Uterus (tissue), 4 donors: Measurements from ENCODE around the gene TXN2. TPM values are rescaled to one million over a fixed set of nuclear protein-coding genes. Genes with fewer than 3 reads are reported as not detected.
"Not testable (repeated sequence)": the region's sequence is repeated elsewhere in the genome, so short reads cannot be mapped to it uniquely, and the experiment has no call there.

ENCODE experiments used
- DNase-seq, 2 donors: peaks; one replicate each; pipeline ENCODE4 v3.0.0-alpha.2; 2019 to 2020
- H3K27ac ChIP-seq, 2 donors: fragments of 200-600 bp; sonication (generic); 1 replicate in 1 of 2; 2 replicates in 1 of 2; pipeline ENCODE4 v1.5.1; 2016 to 2018
- H3K27me3 ChIP-seq, 2 donors: fragments of 200-600 bp; sonication (generic); one replicate each; pipeline ENCODE4 v1.5.1; 2018 to 2019; ENCODE audit warnings: control low read depth in 1 of 2
- H3K36me3 ChIP-seq, 2 donors: fragments of 200-600 bp; sonication (generic); one replicate each; pipeline ENCODE4 v1.5.1; 2019; ENCODE audit warnings: control low read depth in 1 of 2
- H3K4me1 ChIP-seq, 2 donors: fragments of 200-600 bp; sonication (generic); one replicate each; pipeline ENCODE4 v1.5.1; 2018 to 2019; ENCODE audit warnings: control low read depth in 1 of 2
- H3K4me3 ChIP-seq, 2 donors: fragments of 200-600 bp; sonication (generic); 1 replicate in 1 of 2; 2 replicates in 1 of 2; pipeline ENCODE4 v1.5.1; 2018 to 2019; ENCODE audit warnings: mild to moderate bottlenecking in 1 of 2
- H3K9me3 ChIP-seq, 2 donors: fragments of 200-600 bp; sonication (generic); one replicate each; pipeline ENCODE4 v1.5.1; 2019; ENCODE audit warnings: control low read depth in 1 of 2
- POLR2A ChIP-seq, 2 donors: fragments of 450-650 bp; IDR thresholded peaks; one replicate each; pipeline ENCODE4 v1.6.1; 2016; ENCODE audit warnings: antibody characterized with exemption in 2 of 2, mild to moderate bottlenecking in 1 of 2, moderate library complexity in 1 of 2
- intact Hi-C: fragments of 100-400 bp; cut with DNase I; formaldehyde crosslinking; loops from one replicate; pipeline ENCODE4 v1.15.1; 2023; ENCODE audit warnings: low total_unique reads
- total RNA-seq, 4 donors: library from RNA; depleted of rRNA in 3 of 4; stranded (reverse); fragments of >200 nt in 3 of 4; gene quantifications; one replicate each; pipeline versions ENCODE4 v1.1.0 to v1.2.4, GENCODE V29; 2014 to 2023
- TF ChIP-seq, protein P1 (sequence below), 4 experiments: fragments of 200-600 bp in 2 of 4; fragments of 450-650 bp in 2 of 4; sonication (generic) in 2 of 4; IDR thresholded peaks; one replicate each; pipeline ENCODE4 v1.5.1; 2016 to 2019; ENCODE audit warnings: antibody characterized with exemption in 4 of 4, mild to moderate bottlenecking in 2 of 4, moderate library complexity in 1 of 4
- donor health status: DM: yes; HTN: yes; CAD: no.

The TXN2 gene
- total RNA-seq, 4 donors from 2014 or later: 14.4 to 56.4 (median 17.8) TPM

DNA sequence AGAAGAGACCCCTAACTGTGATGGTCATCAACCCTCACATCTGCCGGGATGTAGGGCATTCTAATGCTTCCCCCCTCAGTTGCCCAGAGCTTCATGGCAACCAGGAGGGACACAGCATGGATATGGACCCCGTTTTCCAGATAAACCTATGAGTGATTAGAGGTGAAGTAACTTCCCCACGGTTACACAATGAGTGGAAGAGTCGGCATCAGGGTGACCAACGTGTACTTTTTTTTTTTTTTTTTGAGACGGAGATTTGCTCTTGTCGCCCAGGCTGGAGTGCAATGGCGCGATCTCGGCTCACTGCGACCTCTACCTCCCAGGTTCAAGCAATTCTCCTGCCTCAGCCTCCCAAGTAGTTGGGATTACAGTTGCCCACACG is 25.0 kb downstream of the TXN2 start:
- intact Hi-C loops: loop anchor here (10.0 kb wide), 1 partner anchor 72 kb away; the partner anchor contains the start of gene MYH9
- Histone ChIP-seq H3K4me1 (peaks cover 0 to 11% of the 10 kb centered on the region in 2 donors), H3K27ac (peak overlapping the region; percentile 96 to 97), H3K9me3 (no peaks in the 10 kb centered on the region), H3K36me3 (no peaks in the 10 kb centered on the region), H3K4me3 (no peak overlapping the region), H3K27me3 (no peaks in the 10 kb centered on the region)
- TF ChIP-seq, protein P1, sequence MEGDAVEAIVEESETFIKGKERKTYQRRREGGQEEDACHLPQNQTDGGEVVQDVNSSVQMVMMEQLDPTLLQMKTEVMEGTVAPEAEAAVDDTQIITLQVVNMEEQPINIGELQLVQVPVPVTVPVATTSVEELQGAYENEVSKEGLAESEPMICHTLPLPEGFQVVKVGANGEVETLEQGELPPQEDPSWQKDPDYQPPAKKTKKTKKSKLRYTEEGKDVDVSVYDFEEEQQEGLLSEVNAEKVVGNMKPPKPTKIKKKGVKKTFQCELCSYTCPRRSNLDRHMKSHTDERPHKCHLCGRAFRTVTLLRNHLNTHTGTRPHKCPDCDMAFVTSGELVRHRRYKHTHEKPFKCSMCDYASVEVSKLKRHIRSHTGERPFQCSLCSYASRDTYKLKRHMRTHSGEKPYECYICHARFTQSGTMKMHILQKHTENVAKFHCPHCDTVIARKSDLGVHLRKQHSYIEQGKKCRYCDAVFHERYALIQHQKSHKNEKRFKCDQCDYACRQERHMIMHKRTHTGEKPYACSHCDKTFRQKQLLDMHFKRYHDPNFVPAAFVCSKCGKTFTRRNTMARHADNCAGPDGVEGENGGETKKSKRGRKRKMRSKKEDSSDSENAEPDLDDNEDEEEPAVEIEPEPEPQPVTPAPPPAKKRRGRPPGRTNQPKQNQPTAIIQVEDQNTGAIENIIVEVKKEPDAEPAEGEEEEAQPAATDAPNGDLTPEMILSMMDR (IDR thresholded peaks at IDR 0.05): no peak
- no peak for TF ChIP-seq POLR2A (IDR thresholded peaks at IDR 0.05)
- DNase-seq: no peak

DNA sequence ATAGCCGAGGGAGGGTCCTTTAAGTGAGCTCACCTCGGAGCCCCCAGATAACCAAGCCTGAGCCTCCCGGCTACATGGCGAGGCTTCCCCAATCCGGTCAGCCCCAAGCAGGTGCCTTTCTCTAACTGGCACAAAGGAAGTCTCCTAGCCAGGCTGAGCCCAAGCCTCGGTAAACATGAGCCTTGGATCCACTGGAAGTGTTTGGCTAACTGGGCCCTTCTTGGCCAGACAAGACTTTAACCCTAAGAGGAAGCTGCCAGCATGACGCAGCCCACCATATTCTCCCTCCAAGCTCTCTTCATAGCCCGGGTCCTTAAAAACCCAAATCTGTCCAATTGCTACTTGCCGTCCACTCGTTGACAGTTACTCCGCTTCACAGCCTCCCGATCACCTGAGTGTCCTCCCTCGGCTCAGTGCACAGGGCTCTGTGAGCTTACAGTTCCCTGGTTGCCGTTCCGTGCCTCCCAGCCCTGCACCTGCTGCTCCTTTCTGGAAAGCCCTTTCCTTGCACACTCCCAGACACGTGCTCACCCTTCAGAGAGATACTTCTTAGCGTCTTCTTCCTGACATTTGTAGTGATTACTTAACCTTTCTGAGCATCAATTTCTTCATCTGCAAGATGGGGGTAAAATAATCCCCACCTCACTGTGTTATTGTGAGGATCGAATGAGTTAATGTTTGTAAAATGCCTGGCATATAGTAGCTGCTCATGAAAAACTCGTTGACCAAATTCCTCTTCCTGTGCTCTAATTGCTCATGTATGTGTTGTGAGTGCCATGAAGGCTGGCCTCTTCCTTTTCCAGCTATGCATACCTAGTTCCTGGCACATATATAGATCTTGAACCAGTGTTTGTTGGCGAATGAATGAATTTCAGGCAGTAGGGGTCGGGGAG is 25.6 kb downstream of the TXN2 start:
- H3K27ac ChIP-seq: peak overlapping the region; percentile 96 to 97
- H3K4me1 ChIP-seq: peaks cover 0 to 11% of the 10 kb centered on the region in 2 donors
- intact Hi-C loops: loop anchor here (10.0 kb wide), 1 partner anchor 71 kb away; the partner anchor contains the start of gene MYH9
- H3K27me3 ChIP-seq: no peaks in the 10 kb centered on the region
- no peak for TF ChIP-seq POLR2A (IDR thresholded peaks at IDR 0.05)
- TF ChIP-seq, protein P1 (IDR thresholded peaks at IDR 0.05): no peak
- no peaks in the 10 kb centered on the region for H3K9me3 ChIP-seq
- no peaks in the 10 kb centered on the region for H3K36me3 ChIP-seq
- peak overlapping the region; percentile 13 to 50 for H3K4me3 ChIP-seq
- no peak for DNase-seq

DNA sequence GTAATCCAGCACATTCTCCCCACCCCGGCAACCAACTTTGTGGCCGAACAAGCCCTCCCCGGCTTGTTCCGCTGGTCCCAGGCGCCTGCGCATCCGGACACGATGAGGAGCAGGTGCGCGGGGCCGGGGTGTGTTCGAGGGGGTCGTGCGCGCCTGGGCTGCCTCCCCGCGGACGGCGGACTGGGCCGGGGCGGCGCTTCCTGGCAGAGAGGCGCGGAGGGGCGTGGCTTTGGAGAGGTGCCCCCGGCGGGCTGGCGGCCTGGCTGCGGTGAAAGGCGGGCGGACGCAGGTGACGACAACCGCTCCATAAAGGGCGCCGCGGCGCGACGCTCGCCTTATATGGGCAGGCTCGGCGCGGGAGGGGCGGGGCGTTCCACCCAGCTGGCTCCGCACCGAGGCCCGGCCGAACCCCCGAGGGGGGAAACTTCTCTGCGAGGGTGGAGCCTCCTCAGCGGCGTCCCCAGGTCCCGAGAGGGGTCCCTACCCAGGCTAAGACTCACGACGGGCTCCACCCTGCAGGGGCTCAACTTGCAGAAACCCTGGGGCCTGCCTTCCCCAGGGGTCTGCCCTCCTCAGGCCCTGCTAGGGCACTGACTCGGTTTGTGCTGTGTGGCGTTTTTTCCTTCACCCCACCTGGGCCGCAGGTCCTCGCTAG is 26.4 kb downstream of the TXN2 start:
- Histone ChIP-seq H3K27me3 (no peaks in the 10 kb centered on the region), H3K4me1 (peaks cover 0 to 11% of the 10 kb centered on the region in 2 donors), H3K9me3 (no peaks in the 10 kb centered on the region), H3K36me3 (no peaks in the 10 kb centered on the region), H3K4me3 (peak overlapping the region; percentile 45 to 50), H3K27ac (peak overlapping the region; percentile 96 to 97)
- DNase-seq: peak; percentile 94 to 95
- intact Hi-C loops: loop anchor here (10.0 kb wide), 1 partner anchor 70 kb away; the partner anchor contains the start of gene MYH9
- TF ChIP-seq POLR2A (IDR thresholded peaks at IDR 0.05): peak; percentile 93 to 94
- TF ChIP-seq, protein P1 (IDR thresholded peaks at IDR 0.05): peak in 2 of 4 experiments; percentile 5 to 41

DNA sequence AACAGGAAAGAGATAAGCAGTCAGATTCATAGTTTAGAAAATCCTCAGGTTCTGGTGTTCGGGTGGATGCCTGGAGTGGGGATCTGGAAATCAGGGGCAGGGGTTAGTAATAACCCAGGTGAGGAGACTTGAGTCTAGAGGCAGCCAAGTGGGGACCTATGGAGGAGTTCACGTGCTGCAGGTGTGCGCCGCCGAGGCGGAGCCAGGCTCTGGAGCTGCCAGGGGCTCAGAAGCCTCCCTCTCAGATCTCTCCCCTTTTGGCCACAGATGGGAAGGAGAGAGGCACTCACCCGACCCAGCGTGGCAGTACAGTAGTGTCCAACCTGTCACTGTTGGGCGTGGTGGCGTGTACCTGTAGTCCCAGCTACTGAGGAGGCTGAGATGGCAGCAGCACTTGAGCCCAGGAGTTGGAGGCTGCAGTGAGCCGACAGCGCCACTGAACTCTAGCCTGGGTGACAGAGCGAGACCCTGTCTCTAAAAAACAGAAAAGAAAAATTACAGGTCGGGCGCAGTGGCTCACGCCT is 27.5 kb downstream of the TXN2 start:
- no peak for DNase-seq
- no peak overlapping the region for H3K4me3 ChIP-seq
- intact Hi-C loops: loop anchor here (10.0 kb wide), 1 partner anchor 69 kb away; the partner anchor contains the start of gene MYH9

DNA sequence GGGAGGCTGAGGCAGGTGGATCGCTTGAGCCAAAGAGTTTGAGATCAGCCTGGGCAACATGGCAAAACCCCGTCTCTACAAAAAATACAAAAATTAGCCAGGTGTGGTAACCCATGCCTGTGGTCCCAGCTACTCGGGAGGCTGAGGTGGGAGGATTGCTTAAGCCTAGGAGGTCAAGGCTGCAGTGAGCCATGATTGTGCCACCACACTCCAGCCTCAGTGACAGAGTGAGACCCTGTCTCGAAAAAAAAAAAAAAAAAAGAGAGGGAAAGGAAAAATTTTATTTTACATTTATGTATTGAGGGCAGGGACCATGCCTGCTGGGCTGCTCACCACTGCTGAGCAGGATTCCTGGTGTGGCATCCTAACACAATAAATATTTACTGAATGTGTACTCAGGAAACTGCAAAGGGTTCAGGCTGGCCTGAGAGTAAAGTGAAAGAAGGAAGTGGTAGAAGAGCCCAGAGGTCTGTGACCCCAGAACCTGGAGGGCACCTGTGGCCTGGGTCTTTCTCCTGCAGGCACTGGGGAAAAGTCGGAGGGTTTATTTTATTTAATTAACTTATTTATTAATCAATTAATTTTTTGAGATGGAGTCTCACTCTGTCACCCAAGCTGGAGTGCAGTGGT is 28.3 kb downstream of the TXN2 start:
- H3K27ac ChIP-seq: peak overlapping the region; percentile 96 to 97
- H3K36me3 ChIP-seq, H3K9me3 ChIP-seq, DNase-seq, H3K4me3 ChIP-seq, H3K27me3 ChIP-seq: not testable (repeated sequence)
- H3K4me1 ChIP-seq: peaks cover 0 to 10% of the 10 kb centered on the region in 2 donors
- intact Hi-C loops: loop anchor here (10.0 kb wide), 1 partner anchor 68 kb away; the partner anchor contains the start of gene MYH9

More for the DNA sequence above, 27.5 kb downstream of the TXN2 start:
- no peaks in the 10 kb centered on the region for H3K9me3 ChIP-seq
- H3K27me3 ChIP-seq: no peaks in the 10 kb centered on the region
- H3K36me3 ChIP-seq: no peaks in the 10 kb centered on the region
- TF ChIP-seq POLR2A (IDR thresholded peaks at IDR 0.05): no peak
- TF ChIP-seq, protein P1 (IDR thresholded peaks at IDR 0.05): no peak
- peaks cover 0 to 11% of the 10 kb centered on the region in 2 donors for H3K4me1 ChIP-seq
- H3K27ac ChIP-seq: peak overlapping the region; percentile 96 to 97
